ENCODE results near the gene SUPT5H.

The SUPT5H gene

DNA sequence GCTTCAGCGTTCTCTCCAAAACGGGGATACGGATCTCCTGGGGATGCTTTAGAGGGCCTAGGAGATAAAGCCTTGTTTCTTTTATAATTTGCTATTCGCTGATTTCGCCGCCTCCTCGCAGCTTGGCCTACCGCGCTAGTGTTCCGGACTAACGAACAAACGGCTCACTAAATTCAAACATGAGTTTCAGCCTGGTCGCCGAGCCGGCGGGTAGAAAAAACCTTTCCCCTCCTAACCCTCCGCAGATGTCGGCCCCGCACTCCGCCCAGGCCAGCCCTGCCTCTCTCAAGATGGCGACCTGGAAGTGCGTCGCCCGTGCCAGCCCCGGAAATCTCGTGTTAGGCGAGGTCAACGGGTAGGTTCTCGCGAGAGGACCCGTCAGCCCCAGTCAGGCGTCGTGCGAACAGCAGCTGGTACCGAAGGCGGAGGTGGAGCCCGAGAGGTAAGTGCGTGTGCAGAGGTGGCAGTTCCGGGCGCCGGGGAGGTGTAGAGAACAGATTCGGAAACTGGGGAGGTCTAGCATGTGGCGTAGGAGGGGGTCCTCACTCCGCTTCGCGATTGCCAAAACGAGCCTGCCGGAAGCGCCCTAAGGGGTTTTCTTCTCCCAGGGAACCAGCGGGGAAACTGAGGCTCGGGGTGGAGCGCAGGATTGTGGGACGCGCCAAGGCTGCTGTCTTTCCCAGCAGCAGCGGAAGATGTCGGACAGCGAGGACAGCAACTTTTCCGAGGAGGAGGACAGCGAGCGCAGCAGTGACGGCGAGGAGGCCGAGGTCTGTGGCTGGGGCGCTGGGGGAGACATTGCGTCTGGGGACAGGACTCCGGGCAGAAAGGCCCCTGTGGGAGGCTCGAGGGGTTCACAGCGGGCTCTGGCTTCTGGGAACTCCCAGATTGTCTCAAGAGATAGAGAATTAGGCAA, at the start of gene SUPT5H:
Gene SUPT5H (plus strand): TSS at position 387 of the 916 bp plus-strand sequence. CDS start 309 bp downstream, at position 696.
- peak; percentile 84 for DNase-seq (ENCODE audit: low read depth)

DNA sequence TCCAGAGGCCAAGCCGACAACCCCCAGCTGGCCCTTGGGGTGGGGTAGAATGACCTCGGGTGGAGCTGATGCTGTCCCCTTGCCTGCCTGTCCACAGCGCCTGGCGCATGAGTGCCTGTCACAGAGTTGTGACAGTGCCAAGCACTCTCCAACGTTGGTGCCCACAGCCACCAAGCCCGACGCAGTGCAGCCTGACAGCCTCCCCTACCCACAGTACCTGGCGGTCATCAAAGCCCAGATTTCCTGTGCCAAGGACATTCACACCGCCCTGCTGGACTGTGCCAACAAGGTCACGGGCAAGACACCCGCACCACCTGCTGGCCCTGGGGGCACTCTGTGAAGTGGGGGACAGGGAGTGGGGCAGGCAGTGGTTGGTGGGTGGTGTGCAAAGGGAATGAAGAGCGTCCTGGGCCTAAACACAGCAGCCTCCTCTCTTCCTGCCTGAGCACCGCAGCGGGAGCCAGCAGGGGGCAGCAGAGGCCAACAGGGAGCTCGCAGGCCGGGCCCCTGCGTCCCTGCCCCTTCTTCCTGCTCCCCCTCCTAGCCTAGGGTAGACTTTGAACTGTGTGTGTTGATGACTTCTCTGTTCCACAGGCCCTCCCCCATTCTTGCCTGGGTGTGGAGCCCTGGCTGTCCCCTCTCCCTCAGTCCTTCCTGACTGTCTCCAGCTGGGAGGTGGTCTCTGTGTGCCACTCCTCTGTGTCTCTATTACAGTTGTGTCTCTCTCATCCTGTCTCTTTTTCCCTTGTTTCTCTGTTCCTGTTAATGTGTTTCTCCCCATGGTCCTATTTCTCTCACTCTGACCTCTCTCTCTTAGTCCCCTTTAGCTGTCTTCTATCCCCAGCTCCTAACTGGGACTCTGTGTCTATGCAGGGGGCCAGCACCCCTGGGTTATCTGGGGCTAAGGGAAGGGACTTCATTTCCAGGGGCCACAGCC, 47.8 kb upstream of the SUPT5H start:
- DNase-seq (ENCODE audit: low read depth), result no peak

DNA sequence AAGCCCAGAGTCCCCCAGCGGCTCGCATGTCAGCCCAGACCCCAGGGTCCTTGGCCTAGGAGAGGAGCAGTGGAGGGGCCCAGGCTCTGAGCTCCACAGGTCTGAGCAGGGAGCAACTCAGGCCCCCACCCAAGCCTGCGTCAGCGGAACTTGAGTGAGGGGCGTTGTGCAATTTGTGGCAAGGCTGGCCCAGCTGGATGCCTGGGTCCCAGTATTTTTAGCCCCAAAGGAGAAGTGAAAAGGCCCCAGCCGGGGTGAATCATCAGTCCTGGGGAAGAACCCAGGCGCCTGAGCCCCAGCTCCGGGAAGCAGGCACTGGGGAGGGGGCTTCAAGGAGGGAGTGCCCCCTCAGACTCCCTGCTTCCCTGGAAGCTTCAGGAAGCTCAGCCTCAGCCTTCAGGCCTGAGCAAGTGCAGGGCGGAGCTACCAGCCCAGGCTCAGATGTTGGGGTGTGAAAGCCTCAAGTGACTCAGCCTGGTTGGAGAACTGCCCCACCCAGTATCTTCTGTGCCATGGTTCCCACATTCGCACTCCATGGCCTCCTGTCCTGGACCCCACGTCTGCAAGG, 47.0 kb upstream of the SUPT5H start:
- no peak for DNase-seq (ENCODE audit: low read depth)

DNA sequence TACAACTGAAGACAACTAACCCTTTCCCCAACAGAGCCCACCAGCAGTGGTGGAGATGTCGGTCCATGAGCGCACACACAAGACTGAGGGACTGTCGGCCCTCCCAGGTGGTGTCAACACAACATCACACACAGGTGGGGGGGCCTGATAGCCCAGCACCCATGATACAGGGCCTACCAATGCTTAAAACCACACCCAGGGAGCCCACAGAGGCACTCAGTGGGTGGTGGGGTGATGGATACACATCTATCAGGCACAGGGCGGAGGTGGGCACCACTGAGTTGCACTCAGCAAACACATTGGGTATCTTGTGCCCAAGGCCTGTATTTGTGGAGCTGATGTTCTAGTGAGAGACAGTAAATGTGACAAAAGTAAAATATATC, 45.7 kb upstream of the SUPT5H start:
- no peak for DNase-seq (ENCODE audit: low read depth)

DNA sequence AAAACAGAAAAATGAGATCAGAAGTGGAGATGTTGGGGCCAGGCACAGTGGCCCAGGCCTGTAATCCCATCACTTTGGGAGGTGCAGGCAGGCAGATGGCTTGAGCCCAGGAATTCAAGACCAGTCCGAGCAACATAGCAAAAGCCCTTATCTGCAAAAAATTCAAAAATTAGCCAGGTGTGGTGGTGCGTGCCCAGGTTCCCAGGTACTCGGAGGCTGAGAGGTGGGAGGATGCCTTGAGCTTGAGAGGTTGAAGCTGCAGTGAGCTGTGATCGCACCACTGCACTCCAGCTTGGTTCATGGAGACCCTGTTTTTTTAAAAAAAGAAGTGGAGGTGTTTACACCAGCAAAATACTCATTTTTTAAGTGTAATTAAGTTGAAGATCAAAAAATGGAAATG, 45.3 kb upstream of the SUPT5H start:
- no peak for DNase-seq (ENCODE audit: low read depth)

DNA sequence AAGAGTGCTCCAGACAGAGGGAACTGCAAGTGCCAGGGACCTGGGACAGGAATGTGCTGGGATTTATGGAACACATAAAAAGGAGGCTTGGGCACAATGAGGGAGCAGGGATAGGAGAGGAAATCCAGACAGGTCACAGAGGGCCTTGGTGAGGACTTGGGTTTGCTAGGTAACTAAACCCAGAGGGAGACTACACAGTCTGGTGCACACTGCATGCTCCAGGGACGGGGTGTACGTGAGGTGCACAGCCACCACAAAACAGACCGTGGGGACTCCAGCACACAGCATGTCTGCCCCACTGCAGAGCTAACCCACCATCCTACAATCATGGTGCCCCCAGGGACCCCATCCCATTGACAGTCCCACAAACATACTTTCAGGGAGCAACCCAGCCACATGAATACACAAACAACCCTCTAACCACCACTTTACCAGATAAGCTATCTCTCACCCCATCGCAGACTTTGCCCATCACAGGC, 44.3 kb upstream of the SUPT5H start:
- DNase-seq (ENCODE audit: low read depth), result no peak

DNA sequence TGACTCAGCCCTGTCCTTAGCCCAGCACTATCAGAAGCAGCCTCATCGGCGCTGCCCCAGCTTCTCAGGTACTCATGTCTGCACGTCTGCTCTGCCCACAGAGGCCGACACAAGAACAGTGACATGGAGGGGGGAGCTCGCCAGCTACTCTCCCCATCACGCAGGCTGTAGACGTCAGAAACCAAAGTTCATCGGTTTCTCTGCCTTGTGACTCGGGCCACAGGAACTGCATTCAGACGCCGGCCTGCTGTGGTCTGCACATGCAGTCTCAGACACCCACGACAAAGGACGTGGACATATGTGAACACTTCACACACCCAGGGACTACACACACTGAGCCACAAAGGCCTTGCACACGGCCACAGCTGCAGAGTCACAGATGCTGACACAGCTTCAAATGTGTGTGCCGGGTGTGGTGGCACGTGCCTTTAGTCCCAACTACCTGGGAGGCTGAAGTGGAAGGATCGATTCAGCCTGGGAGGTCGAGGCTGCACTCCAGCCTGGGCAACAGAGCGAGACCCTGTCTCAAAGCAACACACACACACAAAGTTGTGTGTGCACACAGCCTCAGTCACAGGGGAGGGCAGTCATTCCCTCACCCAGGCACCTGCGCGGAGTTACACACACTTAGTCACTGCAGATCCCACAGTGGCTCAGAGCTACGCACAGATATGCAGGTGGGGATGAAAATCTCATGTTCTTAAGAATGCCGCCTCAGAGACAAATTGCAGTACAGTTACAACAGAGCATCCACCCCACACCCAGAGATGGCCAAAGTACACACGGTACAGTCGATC, 43.6 kb upstream of the SUPT5H start:
- DNase-seq (ENCODE audit: low read depth), result no peak

DNA sequence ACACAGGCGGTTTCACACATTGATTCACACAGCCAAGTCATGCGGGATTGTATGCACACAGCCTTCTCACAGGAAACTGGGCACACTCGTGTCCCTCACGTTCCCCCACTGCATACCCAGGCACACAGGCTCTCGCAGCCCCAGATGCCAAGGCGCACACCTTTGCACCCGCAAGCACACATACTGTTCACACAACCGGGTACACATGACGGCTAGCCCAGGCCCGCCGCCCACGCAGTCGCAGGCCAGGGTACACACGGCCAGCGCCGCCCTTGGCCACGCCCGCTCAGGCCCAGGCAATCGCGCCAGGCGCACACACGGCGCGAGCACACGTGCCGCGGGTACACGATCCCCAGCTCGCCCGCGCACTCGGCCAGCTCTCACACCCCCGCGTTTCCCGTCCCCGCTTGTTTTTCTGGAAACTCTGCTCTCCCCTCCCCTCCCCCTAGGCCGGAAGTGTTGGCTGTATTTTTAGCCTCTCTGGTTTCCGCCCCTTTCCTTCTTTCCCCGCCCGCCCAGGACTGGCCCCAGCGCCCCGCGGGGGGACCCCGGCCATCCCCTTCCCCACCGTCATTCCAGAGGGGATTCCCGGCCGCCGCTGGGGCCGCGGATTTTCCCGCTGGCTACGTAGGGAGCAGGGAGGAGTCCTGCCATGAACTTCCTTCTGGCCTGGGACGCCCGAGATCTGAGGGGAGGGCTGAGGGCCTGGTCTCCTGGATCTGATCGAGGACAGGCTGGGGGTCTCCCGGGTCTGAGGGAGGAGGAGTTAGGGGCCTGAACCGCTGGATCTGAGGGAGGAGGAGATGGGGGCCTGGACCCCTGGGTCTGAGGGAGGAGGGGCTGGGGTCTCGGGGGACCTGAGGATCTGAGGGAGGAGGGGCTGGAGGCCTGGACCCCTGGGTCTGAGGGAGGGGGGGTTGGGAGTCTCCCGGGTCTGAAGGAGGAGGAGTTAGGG, 42.8 kb upstream of the SUPT5H start:
- DNase-seq (ENCODE audit: low read depth), result no peak

DNA sequence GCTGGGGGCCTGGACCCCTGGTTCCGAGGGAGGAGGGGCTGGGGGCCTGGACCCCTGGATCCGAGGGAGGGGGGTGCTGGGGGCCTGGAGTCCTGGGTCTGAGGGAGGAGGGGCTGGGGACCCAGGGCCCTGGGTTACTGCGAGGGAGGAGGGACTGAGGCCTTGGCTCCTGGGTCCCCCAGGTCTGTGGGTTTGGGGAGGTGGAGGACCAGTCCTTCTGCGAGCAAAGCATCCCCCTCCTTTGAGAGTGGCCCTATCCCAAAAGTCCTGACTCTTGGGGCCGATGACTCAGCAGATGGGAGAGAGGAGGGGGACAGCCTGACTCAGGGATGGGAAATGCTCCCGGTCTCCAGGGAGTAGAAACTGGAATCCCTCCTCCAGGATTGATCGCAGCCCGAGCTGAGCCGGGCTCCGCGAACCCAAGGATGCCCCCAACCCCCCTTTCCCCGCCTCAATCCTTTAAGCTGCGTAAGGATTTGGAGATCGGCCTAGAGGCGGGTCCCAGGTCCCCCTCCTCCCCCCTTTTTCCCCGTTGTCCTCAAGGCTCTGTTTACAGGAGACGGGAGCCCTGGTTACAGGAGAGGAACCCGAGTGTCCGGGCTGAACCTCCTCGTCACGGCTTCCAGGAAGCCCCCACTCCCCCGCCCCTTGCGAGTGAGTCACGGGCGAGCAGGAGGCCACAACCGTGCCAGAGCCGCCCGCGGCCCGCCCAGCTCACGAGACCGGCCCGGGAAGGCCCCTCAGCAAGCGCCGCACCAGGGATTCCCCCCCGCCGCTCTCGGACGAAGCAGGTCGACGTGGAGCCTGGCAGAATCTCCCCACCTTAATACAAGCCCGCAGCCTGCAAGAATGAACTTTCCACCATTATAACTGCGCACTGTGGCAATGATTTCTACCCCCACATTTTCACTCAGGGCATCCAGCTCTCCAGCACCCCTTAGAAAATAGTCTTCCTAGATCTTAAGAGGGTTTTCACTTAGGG, 41.8 kb upstream of the SUPT5H start:
- DNase-seq (ENCODE audit: low read depth), result peak; percentile 78

DNA sequence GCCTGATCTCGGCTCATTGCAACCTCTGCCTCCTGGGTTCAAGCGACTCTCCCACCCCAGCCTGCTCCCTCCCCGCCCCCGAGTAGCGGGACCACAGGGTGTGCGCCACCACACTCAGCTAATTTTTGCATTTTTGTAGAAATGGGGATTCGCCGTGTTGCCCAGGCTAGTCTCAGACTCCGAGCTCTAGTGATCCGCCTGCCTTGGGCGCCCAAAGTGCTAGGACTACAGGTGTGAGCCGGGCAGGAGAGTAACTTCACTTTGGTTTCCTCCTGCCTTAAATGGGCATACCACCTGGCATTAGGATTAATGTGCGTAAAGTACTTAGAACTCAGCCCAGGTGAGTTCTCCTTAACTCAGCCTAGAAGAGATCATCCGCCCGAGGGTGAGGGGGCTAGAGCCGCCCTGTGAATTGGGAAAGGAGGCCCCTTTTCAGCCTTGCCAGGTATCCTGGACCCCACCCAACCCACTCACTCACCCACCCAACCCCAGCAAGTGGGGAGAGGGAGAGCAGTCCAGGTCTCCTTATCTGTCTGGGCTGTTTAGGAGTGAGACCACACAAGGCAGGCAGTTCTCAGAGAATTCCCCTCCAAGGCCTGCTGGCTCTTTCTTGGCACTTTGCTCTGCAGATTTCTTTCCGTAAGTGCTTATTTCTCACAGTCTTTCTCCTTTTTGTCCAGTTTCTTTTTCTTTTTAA, 40.0 kb upstream of the SUPT5H start:
- no peak for DNase-seq (ENCODE audit: low read depth)

DNA sequence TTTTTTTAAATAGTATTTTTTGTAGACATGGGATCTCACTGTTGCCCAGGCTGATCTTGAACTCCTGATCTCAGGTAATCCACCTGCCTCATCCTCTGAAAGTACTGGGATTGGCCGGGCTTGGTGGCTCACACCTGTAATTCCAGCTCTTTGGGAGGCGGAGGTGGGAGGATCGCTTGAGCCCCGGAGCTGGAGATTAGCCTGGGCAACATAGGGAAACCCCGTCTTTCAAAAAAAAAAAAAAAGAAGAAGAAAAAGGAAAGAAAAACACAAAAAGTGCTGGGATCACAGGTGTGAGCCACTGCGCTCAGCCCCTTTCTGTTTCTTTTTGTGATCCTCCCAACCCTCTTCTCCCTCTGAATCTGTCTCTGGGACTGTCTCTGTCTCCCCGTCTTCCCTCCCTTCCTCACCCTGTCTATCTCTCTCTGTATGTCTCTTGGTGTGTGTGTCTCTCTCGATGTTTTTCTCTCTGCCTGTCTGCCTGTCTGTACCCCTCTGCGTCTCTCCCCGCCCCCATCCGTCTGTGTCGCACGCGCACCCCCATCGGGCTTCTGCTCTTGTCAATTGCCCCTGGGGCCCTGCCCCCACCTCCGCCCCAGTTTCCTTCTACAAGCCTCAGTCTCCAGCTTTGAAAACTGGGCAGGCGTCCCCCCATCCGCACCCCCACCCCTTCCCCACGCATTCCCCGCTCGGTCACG, 39.3 kb upstream of the SUPT5H start:
- no peak for DNase-seq (ENCODE audit: low read depth)

DNA sequence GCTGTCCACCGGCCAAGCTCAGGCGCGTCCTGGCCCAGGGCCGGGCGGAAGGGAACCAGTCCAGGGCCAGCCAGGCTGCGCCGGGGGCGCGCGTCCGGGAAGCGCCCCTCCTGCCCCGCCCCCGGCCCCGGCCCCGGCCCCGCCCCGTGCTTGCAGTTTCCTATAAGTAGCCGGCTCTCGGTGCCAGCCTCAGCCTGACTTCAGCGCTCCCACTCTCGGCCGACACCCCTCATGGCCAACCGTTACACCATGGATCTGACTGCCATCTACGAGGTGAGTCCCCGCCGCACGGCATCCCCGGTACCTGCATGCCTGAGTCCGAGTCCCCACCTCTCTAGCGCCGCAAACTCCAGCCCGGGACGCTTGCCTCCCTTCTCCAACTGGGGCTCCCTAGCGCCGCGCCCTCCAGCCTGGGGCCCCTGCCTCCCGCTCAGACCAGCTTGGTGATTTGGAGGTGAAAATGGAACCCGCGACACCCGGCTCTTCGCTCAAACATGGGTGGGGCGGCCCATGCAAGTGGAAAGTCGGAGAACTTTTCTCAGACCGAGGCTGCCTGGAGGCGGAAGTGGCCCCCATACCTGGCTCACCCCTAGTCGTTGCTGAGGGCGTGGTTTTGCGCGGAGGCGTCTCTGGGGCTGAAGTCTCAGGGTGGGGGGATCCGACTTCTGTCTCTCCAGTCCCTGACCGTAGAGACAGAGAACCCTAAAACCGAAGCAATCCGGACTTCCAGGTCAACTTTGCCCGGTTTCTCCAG, 38.5 kb upstream of the SUPT5H start, which contains the start of gene ZFP36:
Gene ZFP36 (plus strand): TSS at position 192 of the 754 bp plus-strand sequence. CDS start 58 bp downstream, at position 250.
- no peak for DNase-seq (ENCODE audit: low read depth)

DNA sequence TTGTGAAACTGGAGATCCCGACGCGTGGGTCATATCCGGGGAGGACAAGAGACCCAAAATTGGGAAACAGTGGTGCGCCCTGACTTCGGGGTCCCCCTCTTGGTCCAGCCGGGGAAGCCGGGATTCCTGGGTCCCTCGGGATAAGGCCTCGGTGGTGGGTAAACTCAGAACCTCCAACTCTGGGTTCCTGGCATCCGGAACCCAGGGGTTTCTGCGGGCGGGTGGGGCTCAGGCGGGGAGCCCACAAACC, 38.0 kb upstream of the SUPT5H start:
- no peak for DNase-seq (ENCODE audit: low read depth)

DNA sequence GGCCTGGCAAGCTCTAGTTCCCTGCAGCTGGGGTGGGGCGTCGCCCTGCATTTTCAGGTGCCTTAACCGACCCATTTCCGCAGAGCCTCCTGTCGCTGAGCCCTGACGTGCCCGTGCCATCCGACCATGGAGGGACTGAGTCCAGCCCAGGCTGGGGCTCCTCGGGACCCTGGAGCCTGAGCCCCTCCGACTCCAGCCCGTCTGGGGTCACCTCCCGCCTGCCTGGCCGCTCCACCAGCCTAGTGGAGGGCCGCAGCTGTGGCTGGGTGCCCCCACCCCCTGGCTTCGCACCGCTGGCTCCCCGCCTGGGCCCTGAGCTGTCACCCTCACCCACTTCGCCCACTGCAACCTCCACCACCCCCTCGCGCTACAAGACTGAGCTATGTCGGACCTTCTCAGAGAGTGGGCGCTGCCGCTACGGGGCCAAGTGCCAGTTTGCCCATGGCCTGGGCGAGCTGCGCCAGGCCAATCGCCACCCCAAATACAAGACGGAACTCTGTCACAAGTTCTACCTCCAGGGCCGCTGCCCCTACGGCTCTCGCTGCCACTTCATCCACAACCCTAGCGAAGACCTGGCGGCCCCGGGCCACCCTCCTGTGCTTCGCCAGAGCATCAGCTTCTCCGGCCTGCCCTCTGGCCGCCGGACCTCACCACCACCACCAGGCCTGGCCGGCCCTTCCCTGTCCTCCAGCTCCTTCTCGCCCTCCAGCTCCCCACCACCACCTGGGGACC, 37.6 kb upstream of the SUPT5H start:
- DNase-seq (ENCODE audit: low read depth), result no peak

DNA sequence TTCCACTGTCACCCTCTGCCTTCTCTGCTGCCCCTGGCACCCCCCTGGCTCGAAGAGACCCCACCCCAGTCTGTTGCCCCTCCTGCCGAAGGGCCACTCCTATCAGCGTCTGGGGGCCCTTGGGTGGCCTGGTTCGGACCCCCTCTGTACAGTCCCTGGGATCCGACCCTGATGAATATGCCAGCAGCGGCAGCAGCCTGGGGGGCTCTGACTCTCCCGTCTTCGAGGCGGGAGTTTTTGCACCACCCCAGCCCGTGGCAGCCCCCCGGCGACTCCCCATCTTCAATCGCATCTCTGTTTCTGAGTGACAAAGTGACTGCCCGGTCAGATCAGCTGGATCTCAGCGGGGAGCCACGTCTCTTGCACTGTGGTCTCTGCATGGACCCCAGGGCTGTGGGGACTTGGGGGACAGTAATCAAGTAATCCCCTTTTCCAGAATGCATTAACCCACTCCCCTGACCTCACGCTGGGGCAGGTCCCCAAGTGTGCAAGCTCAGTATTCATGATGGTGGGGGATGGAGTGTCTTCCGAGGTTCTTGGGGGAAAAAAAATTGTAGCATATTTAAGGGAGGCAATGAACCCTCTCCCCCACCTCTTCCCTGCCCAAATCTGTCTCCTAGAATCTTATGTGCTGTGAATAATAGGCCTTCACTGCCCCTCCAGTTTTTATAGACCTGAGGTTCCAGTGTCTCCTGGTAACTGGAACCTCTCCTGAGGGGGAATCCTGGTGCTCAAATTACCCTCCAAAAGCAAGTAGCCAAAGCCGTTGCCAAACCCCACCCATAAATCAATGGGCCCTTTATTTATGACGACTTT, 36.8 kb upstream of the SUPT5H start:
- no peak for DNase-seq (ENCODE audit: low read depth)
